ENCODE measurements around the gene MINDY2. TPM values are rescaled to one million over a fixed set of nuclear protein-coding genes. Genes with fewer than 3 reads are reported as not detected.

The MINDY2 gene
- total RNA-seq, 6 experiments from 2014 or later, result 4.2 to 8.8 (median 5.5) TPM

DNA sequence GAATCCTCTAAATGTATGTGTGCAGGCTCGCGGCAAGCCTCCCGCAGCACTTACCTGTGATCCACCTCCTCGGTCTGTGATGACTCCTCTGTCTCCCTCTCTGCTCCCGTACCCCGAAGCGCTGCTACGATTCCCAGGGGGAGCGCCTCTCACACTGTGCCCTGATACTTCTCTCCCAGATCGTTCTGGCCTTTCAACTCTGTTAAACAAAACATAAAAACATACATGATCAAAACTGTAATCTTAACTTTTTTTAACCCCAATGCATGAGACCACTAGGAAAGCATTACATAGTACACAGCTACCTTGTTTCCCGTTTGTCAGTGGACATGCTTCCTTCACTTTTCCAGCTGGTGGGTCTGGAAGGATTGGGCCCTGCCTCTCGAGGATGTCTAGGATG lies 115.8 kb downstream of the MINDY2 start:
- intact Hi-C loops (cut with DNase I), result no loop called here
- DNase-seq (no peak), ATAC-seq (no peak)
- Histone ChIP-seq H3K27ac (no peak overlapping the region), H3K27me3 (no peaks in the 10 kb centered on the region), H3K4me3 (no peak overlapping the region), H3K9me3 (no peaks in the 10 kb centered on the region), H3K4me1 (no peaks in the 10 kb centered on the region), H3K36me3 (peaks cover 9 to 95% (median 51%) of the 10 kb centered on the region in 4 donors)
- 94% methylated on average over 10 of the region's 12 CpGs for WGBS (ENCODE audit: insufficient coverage, low coverage, low lambda C conversion rate, missing lambda C conversion rate)
- TF ChIP-seq POLR2A (IDR thresholded peaks at IDR 0.05) (no peak), CTCF (IDR thresholded peaks at IDR 0.05) (no peak)

DNA sequence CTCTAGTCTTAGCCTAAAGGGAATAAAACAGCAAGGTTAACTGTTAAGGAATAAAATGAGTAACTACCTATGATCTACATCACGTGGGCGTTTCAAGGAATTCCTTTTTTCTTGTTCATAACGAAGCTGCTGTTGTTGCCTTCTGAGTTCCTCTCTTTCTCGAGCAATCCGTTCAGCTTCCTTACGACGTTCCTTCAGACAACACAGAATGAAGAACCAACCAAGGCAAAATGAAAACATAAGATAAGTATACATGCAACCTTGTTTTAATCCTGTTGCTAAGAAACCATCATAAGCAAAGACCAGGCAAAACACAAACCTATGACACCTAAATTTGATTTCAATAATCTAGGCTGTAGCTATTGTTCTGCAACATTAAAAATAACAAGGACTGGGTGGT lies 118.3 kb downstream of the MINDY2 start:
- no peaks in the 10 kb centered on the region for H3K9me3 ChIP-seq
- no peak overlapping the region for H3K27ac ChIP-seq
- no peaks in the 10 kb centered on the region for H3K27me3 ChIP-seq
- intact Hi-C loops (cut with DNase I), result no loop called here
- no peaks in the 10 kb centered on the region for H3K4me1 ChIP-seq
- 79% methylated on average over 7 of the region's 7 CpGs for WGBS (ENCODE audit: insufficient coverage, low coverage, low lambda C conversion rate, missing lambda C conversion rate)
- H3K4me3 ChIP-seq, result no peak overlapping the region
- no peak for ATAC-seq
- H3K36me3 ChIP-seq, result peaks cover 22 to 95% (median 47%) of the 10 kb centered on the region in 4 donors
- DNase-seq, result no peak
- TF ChIP-seq CTCF (IDR thresholded peaks at IDR 0.05), result no peak
- no peak for TF ChIP-seq POLR2A (IDR thresholded peaks at IDR 0.05)

- Histone ChIP-seq H3K4me1 (no peaks in the 10 kb centered on the region), H3K36me3 (peaks cover 6 to 70% (median 26%) of the 10 kb centered on the region in 4 donors), H3K27me3 (no peaks in the 10 kb centered on the region), H3K4me3 (no peak overlapping the region), H3K27ac (no peak overlapping the region), H3K9me3 (no peaks in the 10 kb centered on the region)
- intact Hi-C loops (cut with DNase I), result no loop called here
- 100% methylated on average over 1 of the region's 1 CpG for WGBS (ENCODE audit: insufficient coverage, low coverage, low lambda C conversion rate, missing lambda C conversion rate)
- no peak for ATAC-seq
- DNase-seq, result no peak
- TF ChIP-seq POLR2A (IDR thresholded peaks at IDR 0.05) (no peak), CTCF (IDR thresholded peaks at IDR 0.05) (no peak)
Observed at GRCh38 chr15:58898150-58898680, 127.1 kb downstream of the MINDY2 start.

DNA sequence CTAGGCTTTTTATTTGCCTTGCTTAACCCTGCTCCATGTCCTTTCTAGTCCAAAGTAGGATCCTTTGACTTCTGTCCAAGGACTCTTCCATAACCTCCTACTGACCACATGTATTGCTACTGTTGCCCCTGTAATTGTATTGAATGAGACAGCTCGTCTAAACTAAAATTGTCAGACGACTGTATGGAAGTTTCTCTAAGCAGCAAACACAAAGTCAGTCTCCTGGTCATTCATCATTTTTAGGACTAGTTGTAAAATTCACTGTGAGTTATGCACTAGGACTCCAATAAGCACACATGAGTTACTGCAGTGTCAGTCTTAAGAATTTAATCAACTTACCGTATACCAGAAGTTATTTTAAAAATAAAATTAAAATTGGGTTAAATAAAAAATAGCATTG lies 129.5 kb downstream of the MINDY2 start:
- WGBS (ENCODE audit: insufficient coverage, low coverage, low lambda C conversion rate, missing lambda C conversion rate), result 92% methylated on average over 3 of the region's 3 CpGs
- H3K36me3 ChIP-seq, result peaks cover 0 to 47% (median 17%) of the 10 kb centered on the region in 4 donors
- H3K27me3 ChIP-seq, result no peaks in the 10 kb centered on the region
- H3K4me1 ChIP-seq, result no peaks in the 10 kb centered on the region
- TF ChIP-seq POLR2A (IDR thresholded peaks at IDR 0.05) (no peak), CTCF (IDR thresholded peaks at IDR 0.05) (no peak)
- H3K9me3 ChIP-seq, result no peaks in the 10 kb centered on the region
- DNase-seq (no peak), ATAC-seq (no peak)
- intact Hi-C loops (cut with DNase I), result no loop called here
- H3K27ac ChIP-seq, result no peak overlapping the region
- no peak overlapping the region for H3K4me3 ChIP-seq

Data from right lobe of liver (tissue), 6 donors.